OCI-LY3 (cell line): Measurements from ENCODE around the gene TMEM163.

ENCODE experiments used
- H2AFZ ChIP-seq: fragments of 200-600, 300-600 bp; shearing (Covaris generic); 2 replicates; pipeline ENCODE4 v1.6.0; 2014; ENCODE audit warnings: antibody characterized with exemption, low read depth, low read length
- H3K27ac ChIP-seq: fragments of 200-600, 300-600 bp; sonication (generic); 2 replicates; pipeline ENCODE4 v1.5.1; 2014; ENCODE audit warnings: mild to moderate bottlenecking, low read length, moderate library complexity, mixed read lengths
- H3K27me3 ChIP-seq: fragments of 200-600, 300-600 bp; sonication (generic); 2 replicates; pipeline ENCODE4 v1.6.1; 2014; ENCODE audit warnings: low read depth, low read length, mixed read lengths
- H3K36me3 ChIP-seq: fragments of 200-600, 300-600 bp; sonication (generic); replicated peaks from 2 replicates; pipeline ENCODE3; 2014; ENCODE audit warnings: low read depth, low read length, mixed read lengths
- H3K4me1 ChIP-seq: fragments of 300-600, 200-600 bp; sonication (generic); 2 replicates; pipeline ENCODE4 v1.6.1; 2014; ENCODE audit warnings: low read length, mixed read lengths
- H3K4me2 ChIP-seq: fragments of 200-600, 300-600 bp; sonication (generic); 2 replicates; pipeline ENCODE4 v1.6.1; 2014; ENCODE audit warnings: low read length, mixed read lengths
- H3K4me3 ChIP-seq: fragments of 300-600, 200-600 bp; sonication (generic); 2 replicates; pipeline ENCODE4 v1.5.1; 2014; ENCODE audit warnings: antibody characterized with exemption, mild to moderate bottlenecking, low read length, moderate library complexity
- H3K79me2 ChIP-seq: fragments of 300-600, 200-600 bp; shearing (Covaris generic); 2 replicates; pipeline ENCODE4 v1.6.1; 2014; ENCODE audit warnings: mild to moderate bottlenecking, low read length, mixed read lengths
- H3K9ac ChIP-seq: fragments of 300-600, 200-600 bp; shearing (Covaris generic); 2 replicates; pipeline ENCODE4 v1.6.0; 2014; ENCODE audit warnings: mild to moderate bottlenecking, low read length, moderate library complexity
- H3K9me3 ChIP-seq: fragments of 200-600, 300-600 bp; shearing (Covaris generic); 2 replicates; pipeline ENCODE4 v1.6.1; 2014; ENCODE audit warnings: low read length, mixed read lengths; ENCODE audit not compliant: insufficient read depth
- H4K20me1 ChIP-seq: fragments of 200-600, 300-600 bp; sonication (generic); 2 replicates; pipeline ENCODE4 v1.6.1; 2016; ENCODE audit warnings: low read length, mixed read lengths; ENCODE audit not compliant: insufficient read depth
- CTCF ChIP-seq: fragments of 200-600, 300-600 bp; sonication (generic); IDR thresholded peaks from 2 replicates; pipeline ENCODE4 v1.5.1; 2014; ENCODE audit warnings: antibody characterized with exemption, low read length, low read depth
- EZH2phosphoT487 ChIP-seq: fragments of 200-600 bp; shearing (Covaris generic); IDR thresholded peaks from 2 replicates; pipeline ENCODE4 v1.6.1; 2018; ENCODE audit warnings: antibody characterized with exemption, mixed run types, low read depth

Gene TMEM163

GRCh38 chr2:134707330-134707676 lies 11.5 kb downstream of the TMEM163 start:
- peaks cover 21% of the 10 kb centered on the region; the same call in 1 of the 2 replicates for H4K20me1 ChIP-seq
- TF ChIP-seq EZH2phosphoT487: no peak
- no peak for TF ChIP-seq CTCF
- no peak overlapping the region for H3K4me2 ChIP-seq
- H3K27me3 ChIP-seq: no peaks in the 10 kb centered on the region
- H3K4me3 ChIP-seq: no peak overlapping the region
- peaks cover 40% of the 10 kb centered on the region for H3K79me2 ChIP-seq
- H3K36me3 ChIP-seq: peaks cover 26% of the 10 kb centered on the region
- H3K9ac ChIP-seq: no peak overlapping the region
- no peak overlapping the region for H2AFZ ChIP-seq
- H3K4me1 ChIP-seq: peaks cover 11% of the 10 kb centered on the region
- H3K27ac ChIP-seq: no peak overlapping the region
- no peaks in the 10 kb centered on the region for H3K9me3 ChIP-seq

GRCh38 chr2:134706587-134707329 lies 12.0 kb downstream of the TMEM163 start:
- H3K4me1 ChIP-seq: peaks cover 11% of the 10 kb centered on the region
- no peak overlapping the region for H3K27ac ChIP-seq
- H4K20me1 ChIP-seq: peaks cover 21% of the 10 kb centered on the region; the same call in 1 of the 2 replicates
- H3K79me2 ChIP-seq: peaks cover 44% of the 10 kb centered on the region
- no peak overlapping the region for H3K4me3 ChIP-seq
- peaks cover 20% of the 10 kb centered on the region for H3K36me3 ChIP-seq
- no peak overlapping the region for H3K9ac ChIP-seq
- H3K9me3 ChIP-seq: no peaks in the 10 kb centered on the region
- no peak overlapping the region for H2AFZ ChIP-seq
- H3K4me2 ChIP-seq: no peak overlapping the region
- no peak for TF ChIP-seq CTCF
- no peak for TF ChIP-seq EZH2phosphoT487
- H3K27me3 ChIP-seq: no peaks in the 10 kb centered on the region

GRCh38 chr2:134705861-134706586 lies 12.8 kb downstream of the TMEM163 start:
- Histone ChIP-seq H3K4me1 (peaks cover 11% of the 10 kb centered on the region), H3K9me3 (no peaks in the 10 kb centered on the region), H3K27ac (no peak overlapping the region), H4K20me1 (peaks cover 20% of the 10 kb centered on the region; the same call in 1 of the 2 replicates), H3K27me3 (no peaks in the 10 kb centered on the region), H3K4me3 (no peak overlapping the region), H3K4me2 (no peak overlapping the region), H3K36me3 (peaks cover 13% of the 10 kb centered on the region), H2AFZ (no peak overlapping the region), H3K9ac (no peak overlapping the region), H3K79me2 (peaks cover 43% of the 10 kb centered on the region)
- TF ChIP-seq CTCF (no peak), EZH2phosphoT487 (no peak)

GRCh38 chr2:134704173-134704572 lies 14.6 kb downstream of the TMEM163 start:
- Histone ChIP-seq H3K4me1 (peaks cover 11% of the 10 kb centered on the region), H2AFZ (no peak overlapping the region), H3K36me3 (no peaks in the 10 kb centered on the region), H3K79me2 (peaks cover 39% of the 10 kb centered on the region), H3K27ac (no peak overlapping the region), H3K9me3 (no peaks in the 10 kb centered on the region), H4K20me1 (peaks cover 14% of the 10 kb centered on the region; the same call in 1 of the 2 replicates), H3K9ac (no peak overlapping the region), H3K27me3 (no peaks in the 10 kb centered on the region), H3K4me2 (no peak overlapping the region), H3K4me3 (no peak overlapping the region)
- TF ChIP-seq EZH2phosphoT487: no peak
- 0 out of 2 replicates have a peak, but pooled peaks have one; percentile 18 for TF ChIP-seq CTCF
